K562 (cell line): ENCODE results near the gene MVB12B. TPM values are rescaled to one million over a fixed set of nuclear protein-coding genes. Genes with fewer than 3 reads are reported as not detected.

ENCODE experiments used
- ATAC-seq: fragments of 200-7000 bp; cut with Tn5 transposase; 3 replicates; pipeline ENCODE4 v1.9.1; 2020; ENCODE audit warnings: moderate library complexity
- BruUV-seq: library from RNA; stranded (reverse); fragments of 400-500 nt; replicated peaks from 2 replicates; lab custom pipeline; 2021; lab: Mats Ljungman, UMichigan
- CTCF ChIA-PET: fragments of 300-600 bp; formaldehyde crosslinking; extraction: SDS; loops from one replicate; lab custom pipeline; 2021; ENCODE audit warnings: low intra/inter-chr PET ratio; lab: Yijun Ruan, JAX
- POLR2A ChIA-PET: fragments of 300-600, 350-650 bp; sonication (Branson Sonifier 250); formaldehyde crosslinking; extraction: SDS; loops from one replicate; lab custom pipeline; 2021; ENCODE audit warnings: antibody characterized with exemption, inconsistent platforms; lab: Yijun Ruan, JAX
- DNase-seq, 4 experiments: peaks; one replicate each; pipeline versions ENCODE4 v3.0.0 to v3.0.0-alpha.2; 2011 to 2018; ENCODE audit warnings: low spot score in 3 of 4, mixed read lengths in 3 of 4; ENCODE audit errors: extremely low read depth in 1 of 4
- FAIRE-seq: peaks from 2 replicates; lab custom pipeline; 2011; peaks lifted over from hg19 to GRCh38; lab: Jason Lieb, UNC
- H2AFZ ChIP-seq: 2 replicates; pipeline ENCODE4 v1.6.0; 2011; ENCODE audit warnings: low read depth, low read length, control low read depth, inconsistent platforms
- H3K27ac ChIP-seq: fragments of 200-600 bp; 3 replicates; pipeline ENCODE4 v1.8.0; 2011; ENCODE audit warnings: low read depth, mild to moderate bottlenecking, control low read depth, inconsistent platforms, low read length, moderate library complexity, mixed read lengths; ENCODE audit errors: extremely low read depth
- H3K27me3 ChIP-seq, 2 experiments: fragments of 300-600 bp in 1 of 2; 2 replicates in 1 of 2; 3 replicates in 1 of 2; pipeline versions ENCODE4 v1.6.0 to v1.8.0; 2011; ENCODE audit warnings: inconsistent platforms in 2 of 2, low read length in 2 of 2, mild to moderate bottlenecking in 1 of 2, mixed read lengths in 1 of 2, moderate library complexity in 1 of 2; ENCODE audit not compliant: control insufficient read depth in 2 of 2, insufficient read depth in 2 of 2
- H3K36me3 ChIP-seq: fragments of 300-600 bp; 3 replicates; pipeline ENCODE4 v1.8.0; 2011; ENCODE audit warnings: mild to moderate bottlenecking, low read length, inconsistent platforms; ENCODE audit not compliant: control insufficient read depth, insufficient read depth
- H3K4me1 ChIP-seq, 2 experiments: fragments of 200-600 bp in 1 of 2; replicated peaks in 1 of 2; 2 replicates in 1 of 2; 3 replicates in 1 of 2; pipeline versions ENCODE4 v1.5.1 to v1.8.0; 2011; ENCODE audit warnings: inconsistent platforms in 2 of 2, low read length in 2 of 2, mild to moderate bottlenecking in 1 of 2, mixed read lengths in 1 of 2, moderate library complexity in 1 of 2; ENCODE audit not compliant: control insufficient read depth in 2 of 2, insufficient read depth in 2 of 2
- H3K4me2 ChIP-seq: 2 replicates; pipeline ENCODE4 v1.6.1; 2011; ENCODE audit warnings: low read length, control low read depth, inconsistent platforms, mixed read lengths; ENCODE audit not compliant: insufficient read depth
- H3K4me3 ChIP-seq: fragments of 200-600 bp; sonication (generic), shearing (Covaris generic); 2 replicates; pipeline ENCODE4 v1.5.1; 2016; ENCODE audit warnings: control low read depth, inconsistent platforms
- H3K79me2 ChIP-seq: fragments of 200-600 bp; 3 replicates; pipeline ENCODE4 v1.8.0; 2011; ENCODE audit warnings: low read length, inconsistent platforms; ENCODE audit not compliant: control insufficient read depth, insufficient read depth
- H3K9ac ChIP-seq, 2 experiments: 2 replicates each; pipeline versions ENCODE4 v1.6.0 to v1.6.1; 2011; ENCODE audit warnings: low read depth in 2 of 2, low read length in 2 of 2, control low read depth in 1 of 2, inconsistent platforms in 1 of 2, mild to moderate bottlenecking in 1 of 2, mixed read lengths in 1 of 2; ENCODE audit not compliant: insufficient read depth in 1 of 2
- H3K9me1 ChIP-seq: one replicate; pipeline ENCODE4 v1.6.0; 2011; ENCODE audit warnings: inconsistent platforms, mild to moderate bottlenecking, low read length, moderate library complexity; ENCODE audit not compliant: control insufficient read depth, insufficient read depth
- H3K9me3 ChIP-seq: replicated peaks from 2 replicates; pipeline ENCODE4 v1.5.1; 2011; ENCODE audit warnings: low read depth, low read length, inconsistent platforms; ENCODE audit not compliant: control insufficient read depth, insufficient read depth
- H4K20me1 ChIP-seq: replicated peaks from 2 replicates; pipeline ENCODE4 v1.6.1; 2011; ENCODE audit warnings: low read length, inconsistent platforms, mixed read lengths; ENCODE audit not compliant: control insufficient read depth, insufficient read depth
- MCM3 ChIP-seq: fragments of 450-650 bp; IDR thresholded peaks from 2 replicates; pipeline ENCODE4 v1.6.1; 2016
- MTF1 ChIP-seq: fragments of 250-450 bp; sonication (Bioruptor Pico); IDR thresholded peaks from 2 replicates; pipeline ENCODE4 v1.9.0; 2021; ENCODE audit warnings: moderate library complexity, mild to moderate bottlenecking, inconsistent platforms, borderline replicate concordance
- SUPT5H ChIP-seq: fragments of 450-650 bp; IDR thresholded peaks from 2 replicates; pipeline ENCODE4 v1.6.1; 2016
- ZNF12 ChIP-seq: sonication (generic); formaldehyde crosslinking; IDR thresholded peaks from 2 replicates; pipeline ENCODE4 v1.4.0; 2020; ENCODE audit warnings: mild to moderate bottlenecking, missing genetic modification reagents
- ZNF253 ChIP-seq: fragments of 250-450 bp; sonication (Bioruptor Pico); conservative IDR thresholded peaks from 2 replicates; pipeline ENCODE4 v1.6.1; 2021; ENCODE audit warnings: mild to moderate bottlenecking
- ZNF696 ChIP-seq: fragments of 250-450 bp; sonication (Bioruptor Pico); conservative IDR thresholded peaks from 2 replicates; pipeline ENCODE4 v1.4.0; 2020; ENCODE audit warnings: mild to moderate bottlenecking, moderate library complexity
- WGBS: fragments of 100-300 bp; shearing (Covaris generic); methylation state at CpG from one replicate; pipeline ENCODE4 v1.1.6; 2016; ENCODE audit warnings: low coverage, mixed read lengths; ENCODE audit not compliant: insufficient coverage; ENCODE audit errors: missing lambda C conversion rate; 5-methylcytosine and 5-hydroxymethylcytosine counted together
- in situ Hi-C: fragments of 300-500 bp; cut with MboI; formaldehyde crosslinking; loops from 4 replicates; pipeline ENCODE4 v1.15.0; 2018; ENCODE audit warnings: inconsistent platforms, mixed read lengths
- intact Hi-C: fragments of 100-400 bp; cut with micrococcal nuclease; formaldehyde crosslinking; loops from 2 replicates; pipeline ENCODE4 v1.14.2; 2022
- polyA plus RNA-seq, 8 experiments: library from polyadenylated mRNA; depleted of rRNA in 4 of 8; stranded (reverse) in 5 of 8; unstranded in 3 of 8; fragments of >200 nt; fragmentation: Nextera tagmentation in 2 of 8; fragmentation: Illumina TruSeq in 1 of 8; extraction: Ambion mirVana in 2 of 8; extraction: Trizol in 1 of 8; gene quantifications; 2 replicates each; pipeline versions ENCODE4 v1.2.1 to v1.2.3, GENCODE V29; 2011 to 2014; ENCODE audit warnings: inconsistent platforms in 1 of 8, missing spikeins in 1 of 8
- total RNA-seq, 7 experiments: library from RNA; depleted of rRNA in 6 of 7; stranded (reverse); fragments of >200 nt in 6 of 7; fragmentation: Illumina TruSeq in 2 of 7; extraction: Trizol in 2 of 7; gene quantifications; 2 replicates each; pipeline versions ENCODE4 v1.2.1 to v1.2.3, GENCODE V29; 2011 to 2021; ENCODE audit warnings: low replicate concordance in 1 of 7
- TF ChIP-seq, protein P1 (sequence below), 2 experiments: IDR thresholded peaks; 2 replicates each; pipeline ENCODE4 v1.6.1; 2012; ENCODE audit warnings: improper control_type of control experiment in 2 of 2, low read depth in 2 of 2, low read length in 2 of 2, borderline replicate concordance in 1 of 2
- TF ChIP-seq, protein P2 (sequence below), 2 experiments: fragments of 450-650 bp in 1 of 2; sonication (generic) in 1 of 2; formaldehyde crosslinking in 1 of 2; IDR thresholded peaks; 2 replicates each; pipeline versions ENCODE4 v1.7.1 to v1.9.0; 2016 to 2022; ENCODE audit warnings: inconsistent platforms in 1 of 2, mild to moderate bottlenecking in 1 of 2, missing genetic modification reagents in 1 of 2

Gene MVB12B
- total and polyA plus RNA-seq, 9 of the 15 experiments (the other 6 are each of a cell fraction or from before 2014, with no cell fraction given), result not detected

DNA sequence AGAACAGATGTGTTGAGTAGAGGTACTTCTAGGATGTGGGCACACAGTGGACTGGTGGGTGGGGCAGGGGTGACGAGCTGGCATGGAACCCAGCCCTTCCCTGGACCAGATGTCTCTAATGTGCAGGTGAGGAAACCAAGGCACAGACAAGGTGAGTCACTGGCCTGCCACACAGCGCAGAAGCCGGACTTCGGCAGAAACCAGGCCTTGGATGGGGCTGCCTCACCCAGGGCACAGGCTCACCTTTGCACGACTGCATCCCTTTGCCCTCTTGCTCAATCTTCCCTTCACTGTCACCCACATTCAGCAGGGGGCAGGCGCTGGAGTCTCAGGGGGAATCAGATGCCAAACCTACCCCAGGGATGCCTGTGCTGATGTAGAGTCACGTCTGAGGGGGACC is 221.7 kb downstream of the MVB12B start (continued):
- TF ChIP-seq, protein P1, sequence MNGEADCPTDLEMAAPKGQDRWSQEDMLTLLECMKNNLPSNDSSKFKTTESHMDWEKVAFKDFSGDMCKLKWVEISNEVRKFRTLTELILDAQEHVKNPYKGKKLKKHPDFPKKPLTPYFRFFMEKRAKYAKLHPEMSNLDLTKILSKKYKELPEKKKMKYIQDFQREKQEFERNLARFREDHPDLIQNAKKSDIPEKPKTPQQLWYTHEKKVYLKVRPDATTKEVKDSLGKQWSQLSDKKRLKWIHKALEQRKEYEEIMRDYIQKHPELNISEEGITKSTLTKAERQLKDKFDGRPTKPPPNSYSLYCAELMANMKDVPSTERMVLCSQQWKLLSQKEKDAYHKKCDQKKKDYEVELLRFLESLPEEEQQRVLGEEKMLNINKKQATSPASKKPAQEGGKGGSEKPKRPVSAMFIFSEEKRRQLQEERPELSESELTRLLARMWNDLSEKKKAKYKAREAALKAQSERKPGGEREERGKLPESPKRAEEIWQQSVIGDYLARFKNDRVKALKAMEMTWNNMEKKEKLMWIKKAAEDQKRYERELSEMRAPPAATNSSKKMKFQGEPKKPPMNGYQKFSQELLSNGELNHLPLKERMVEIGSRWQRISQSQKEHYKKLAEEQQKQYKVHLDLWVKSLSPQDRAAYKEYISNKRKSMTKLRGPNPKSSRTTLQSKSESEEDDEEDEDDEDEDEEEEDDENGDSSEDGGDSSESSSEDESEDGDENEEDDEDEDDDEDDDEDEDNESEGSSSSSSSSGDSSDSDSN (IDR thresholded peaks at IDR 0.05; ENCODE audit: borderline replicate concordance in 1 of 2, low read depth in 2 of 2, low read length in 2 of 2), result no peak
- no peak for TF ChIP-seq MTF1 (CRISPR knock-in tag)

DNA sequence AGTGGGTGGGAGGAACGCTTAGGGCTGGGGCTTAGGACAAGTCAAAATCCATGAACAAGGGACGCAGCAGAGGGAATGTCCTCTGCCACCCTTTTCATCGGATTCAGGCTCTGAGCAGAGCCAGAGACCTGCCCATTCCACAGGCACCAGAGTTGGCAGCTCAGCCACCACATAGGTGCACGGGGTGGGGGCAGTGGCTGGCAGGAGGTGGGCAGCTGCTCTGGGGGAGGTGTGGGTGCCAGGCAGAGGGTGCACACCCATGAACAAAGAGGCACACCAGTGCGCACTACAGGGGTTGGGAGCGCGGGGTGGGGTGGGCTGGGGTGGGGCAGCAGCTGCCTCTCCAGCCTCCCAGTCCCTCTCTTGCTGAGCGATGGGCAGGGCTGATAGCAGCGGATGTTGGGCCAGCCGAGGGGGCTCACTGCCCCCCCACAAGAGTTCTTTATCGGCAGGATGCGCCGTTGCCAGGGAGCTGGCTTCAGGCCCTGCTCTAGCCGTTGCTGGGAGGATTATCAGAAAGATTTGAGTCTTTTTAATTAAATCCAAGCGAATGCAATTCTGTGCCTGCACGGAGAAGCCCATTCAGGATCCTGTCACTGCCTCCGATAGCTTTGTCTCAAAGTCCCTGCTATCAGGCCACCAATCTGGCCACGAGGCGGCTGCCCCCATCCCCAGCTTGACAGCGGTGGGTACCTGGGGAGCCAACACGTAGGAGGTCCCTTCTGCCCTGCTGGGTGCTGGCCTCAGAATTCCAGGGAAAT is 222.8 kb downstream of the MVB12B start:
- Histone ChIP-seq H3K9me1 (no peaks in the 10 kb centered on the region), H3K9me3 (no peaks in the 10 kb centered on the region), H3K9ac (no peak overlapping the region), H3K79me2 (no peaks in the 10 kb centered on the region), H3K36me3 (no peaks in the 10 kb centered on the region), H3K4me1 (no peaks in the 10 kb centered on the region), H3K27ac (no peak overlapping the region), H2AFZ (no peak overlapping the region), H3K4me3 (no peak overlapping the region), H4K20me1 (no peaks in the 10 kb centered on the region), H3K4me2 (no peak overlapping the region), H3K27me3 (peaks cover 0 to 15% of the 10 kb centered on the region in 2 experiments; a peak in 2 of 5 replicates)
- FAIRE-seq (no peak), DNase-seq (no peak), ATAC-seq (no peak)
- ChIA-PET CTCF (no interaction called here), POLR2A (interaction anchor here (0.6 to 1.1 kb wide), 3 partner anchors 26 to 157 kb away, joined by 3 to 4 read pairs (median 3); no protein-coding TSS in a partner anchor)
- intact Hi-C loops (no loop called here), in situ Hi-C loops (no loop called here)
- no TSS peak for BruUV-seq
- under 1% methylated on average over 12 of the region's 21 CpGs for WGBS
- TF ChIP-seq ZNF696, result no peak
- TF ChIP-seq, protein P2, sequence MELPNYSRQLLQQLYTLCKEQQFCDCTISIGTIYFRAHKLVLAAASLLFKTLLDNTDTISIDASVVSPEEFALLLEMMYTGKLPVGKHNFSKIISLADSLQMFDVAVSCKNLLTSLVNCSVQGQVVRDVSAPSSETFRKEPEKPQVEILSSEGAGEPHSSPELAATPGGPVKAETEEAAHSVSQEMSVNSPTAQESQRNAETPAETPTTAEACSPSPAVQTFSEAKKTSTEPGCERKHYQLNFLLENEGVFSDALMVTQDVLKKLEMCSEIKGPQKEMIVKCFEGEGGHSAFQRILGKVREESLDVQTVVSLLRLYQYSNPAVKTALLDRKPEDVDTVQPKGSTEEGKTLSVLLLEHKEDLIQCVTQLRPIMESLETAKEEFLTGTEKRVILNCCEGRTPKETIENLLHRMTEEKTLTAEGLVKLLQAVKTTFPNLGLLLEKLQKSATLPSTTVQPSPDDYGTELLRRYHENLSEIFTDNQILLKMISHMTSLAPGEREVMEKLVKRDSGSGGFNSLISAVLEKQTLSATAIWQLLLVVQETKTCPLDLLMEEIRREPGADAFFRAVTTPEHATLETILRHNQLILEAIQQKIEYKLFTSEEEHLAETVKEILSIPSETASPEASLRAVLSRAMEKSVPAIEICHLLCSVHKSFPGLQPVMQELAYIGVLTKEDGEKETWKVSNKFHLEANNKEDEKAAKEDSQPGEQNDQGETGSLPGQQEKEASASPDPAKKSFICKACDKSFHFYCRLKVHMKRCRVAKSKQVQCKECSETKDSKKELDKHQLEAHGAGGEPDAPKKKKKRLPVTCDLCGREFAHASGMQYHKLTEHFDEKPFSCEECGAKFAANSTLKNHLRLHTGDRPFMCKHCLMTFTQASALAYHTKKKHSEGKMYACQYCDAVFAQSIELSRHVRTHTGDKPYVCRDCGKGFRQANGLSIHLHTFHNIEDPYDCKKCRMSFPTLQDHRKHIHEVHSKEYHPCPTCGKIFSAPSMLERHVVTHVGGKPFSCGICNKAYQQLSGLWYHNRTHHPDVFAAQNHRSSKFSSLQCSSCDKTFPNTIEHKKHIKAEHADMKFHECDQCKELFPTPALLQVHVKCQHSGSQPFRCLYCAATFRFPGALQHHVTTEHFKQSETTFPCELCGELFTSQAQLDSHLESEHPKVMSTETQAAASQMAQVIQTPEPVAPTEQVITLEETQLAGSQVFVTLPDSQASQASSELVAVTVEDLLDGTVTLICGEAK (IDR thresholded peaks at IDR 0.05), result no peak
- TF ChIP-seq, protein P2 (CRISPR knock-in tag; IDR thresholded peaks at IDR 0.05), result no peak
- TF ChIP-seq ZNF12 (CRISPR knock-in tag), result no peak
- TF ChIP-seq MCM3, result no peak
- no peak for TF ChIP-seq SUPT5H
- no peak for TF ChIP-seq ZNF253 (CRISPR knock-in tag)
